ENCODE results near the gene AGK.
"Not testable (repeated sequence)": the region's sequence is repeated elsewhere in the genome, so short reads cannot be mapped to it uniquely, and the experiment has no call there.

Gene AGK

GRCh38 chr7:141676618-141677017 lies 125.4 kb downstream of the AGK start:
- no peak for DNase-seq (ENCODE audit: low read depth in 2 of 2)

- DNase-seq (ENCODE audit: low read depth in 2 of 2), result no peak
Measured at GRCh38 chr7:141679014-141679413, 127.8 kb downstream of the AGK start.

- DNase-seq (ENCODE audit: low read depth in 2 of 2), result no peak
Measured at GRCh38 chr7:141685285-141686023, 134.2 kb downstream of the AGK start.

- no peak for DNase-seq (ENCODE audit: low read depth in 2 of 2)
Measured at GRCh38 chr7:141686074-141686473, 134.9 kb downstream of the AGK start.

- DNase-seq (ENCODE audit: low read depth in 2 of 2), result no peak
Measured at GRCh38 chr7:141686670-141687069, 135.5 kb downstream of the AGK start.

- no peak for DNase-seq (ENCODE audit: low read depth in 2 of 2)
Measured at GRCh38 chr7:141688043-141688442, 136.8 kb downstream of the AGK start.

- not testable (repeated sequence) for DNase-seq (ENCODE audit: low read depth in 2 of 2)
Measured at GRCh38 chr7:141689072-141689825, 138.0 kb downstream of the AGK start.

- no peak for DNase-seq (ENCODE audit: low read depth in 2 of 2)
Measured at GRCh38 chr7:141691540-141691939, 140.3 kb downstream of the AGK start.

- no peak for DNase-seq (ENCODE audit: low read depth in 2 of 2)
Measured at GRCh38 chr7:141691961-141692360, 140.8 kb downstream of the AGK start.

- no peak for DNase-seq (ENCODE audit: low read depth in 2 of 2)
Measured at GRCh38 chr7:141693082-141693481, 141.9 kb downstream of the AGK start.

- no peak for DNase-seq (ENCODE audit: low read depth in 2 of 2)
Measured at GRCh38 chr7:141695803-141696289, 144.6 kb downstream of the AGK start.

- DNase-seq (ENCODE audit: low read depth in 2 of 2), result no peak
Measured at GRCh38 chr7:141696348-141696747, 145.1 kb downstream of the AGK start.

GRCh38 chr7:141697211-141697871 lies 146.1 kb downstream of the AGK start:
- no peak for DNase-seq (ENCODE audit: low read depth in 2 of 2)

GRCh38 chr7:141698247-141699015 lies 147.2 kb downstream of the AGK start:
- DNase-seq (ENCODE audit: low read depth in 2 of 2), result no peak

GRCh38 chr7:141699860-141700259 lies 148.7 kb downstream of the AGK start:
- no peak for DNase-seq (ENCODE audit: low read depth in 2 of 2)

GRCh38 chr7:141700296-141700847 lies 149.2 kb downstream of the AGK start:
- DNase-seq (ENCODE audit: low read depth in 2 of 2), result no peak

GRCh38 chr7:141700848-141701371 lies 149.7 kb downstream of the AGK start:
- no peak for DNase-seq (ENCODE audit: low read depth in 2 of 2)

- peak; percentile 45 to 49 for DNase-seq (ENCODE audit: low read depth in 2 of 2)
Measured at GRCh38 chr7:141701489-141702046, 150.4 kb downstream of the AGK start.

GRCh38 chr7:141702047-141702567 lies 150.9 kb downstream of the AGK start, which contains the start of gene DENND11:
Gene DENND11, minus strand, starts transcription at chr7:141702166. Its CDS starts 13 bp downstream, at chr7:141702153.
- DNase-seq (ENCODE audit: low read depth in 2 of 2), result peak; percentile 30 to 56

GRCh38 chr7:141702892-141703291 lies 151.7 kb downstream of the AGK start:
- no peak for DNase-seq (ENCODE audit: low read depth in 2 of 2)

Measured in stimulated activated CD4-positive, alpha-beta T cell treated with anti-CD3 and anti-CD28 coated beads, Interleukin-1b, Interleukin-23, amount 100 ng/mL, for 4 hours (primary cell).